ENCODE results near the gene COPS4.

The COPS4 gene

GRCh38 chr4:83009529-83009928 is 25.5 kb upstream of the COPS4 start:
- H3K27ac ChIP-seq, result peak overlapping the region; percentile 96
- no peak for TF ChIP-seq ZFX (IDR thresholded peaks at IDR 0.05; ENCODE audit: borderline replicate concordance)
- no peak for TF ChIP-seq CTCF (IDR thresholded peaks at IDR 0.05)

GRCh38 chr4:83010111-83010521 is 24.9 kb upstream of the COPS4 start:
- TF ChIP-seq CTCF (IDR thresholded peaks at IDR 0.05), result no peak
- TF ChIP-seq ZFX (IDR thresholded peaks at IDR 0.05; ENCODE audit: borderline replicate concordance), result no peak
- H3K27ac ChIP-seq, result peak overlapping the region; percentile 96

- TF ChIP-seq ZFX (IDR thresholded peaks at IDR 0.05; ENCODE audit: borderline replicate concordance) (no peak), CTCF (IDR thresholded peaks at IDR 0.05) (no peak)
- H3K27ac ChIP-seq, result peak within 1 kb of the TSS; percentile 96
Observed at GRCh38 chr4:83010522-83011318, 24.3 kb upstream of the COPS4 start, which contains the start of gene LIN54. TSS of gene LIN54 (minus strand) at chr4:83010823. CDS start at chr4:82984844, 25,979 bp downstream.

GRCh38 chr4:83011689-83012199 is 23.2 kb upstream of the COPS4 start:
- TF ChIP-seq ZFX (IDR thresholded peaks at IDR 0.05; ENCODE audit: borderline replicate concordance) (no peak), CTCF (IDR thresholded peaks at IDR 0.05) (no peak)
- peak overlapping the region; percentile 96 for H3K27ac ChIP-seq

GRCh38 chr4:83012200-83012686 is 22.7 kb upstream of the COPS4 start:
- peak overlapping the region; percentile 96 for H3K27ac ChIP-seq
- TF ChIP-seq CTCF (IDR thresholded peaks at IDR 0.05) (no peak), ZFX (IDR thresholded peaks at IDR 0.05; ENCODE audit: borderline replicate concordance) (no peak)

- TF ChIP-seq ZFX (IDR thresholded peaks at IDR 0.05; ENCODE audit: borderline replicate concordance), result no peak
- TF ChIP-seq CTCF (IDR thresholded peaks at IDR 0.05), result peak; percentile 37
- peak overlapping the region; percentile 96 for H3K27ac ChIP-seq
Observed at GRCh38 chr4:83012687-83013419, 22.1 kb upstream of the COPS4 start.
